Measurements from ENCODE around the gene HACD2. TPM values are rescaled to one million over a fixed set of nuclear protein-coding genes. Genes with fewer than 3 reads are reported as not detected.

HACD2 gene
- total and polyA plus RNA-seq, 2 donors (not counting 3 experiments of a cell fraction or from before 2014, with no cell fraction given), result 17.0 to 20.9 TPM

DNA sequence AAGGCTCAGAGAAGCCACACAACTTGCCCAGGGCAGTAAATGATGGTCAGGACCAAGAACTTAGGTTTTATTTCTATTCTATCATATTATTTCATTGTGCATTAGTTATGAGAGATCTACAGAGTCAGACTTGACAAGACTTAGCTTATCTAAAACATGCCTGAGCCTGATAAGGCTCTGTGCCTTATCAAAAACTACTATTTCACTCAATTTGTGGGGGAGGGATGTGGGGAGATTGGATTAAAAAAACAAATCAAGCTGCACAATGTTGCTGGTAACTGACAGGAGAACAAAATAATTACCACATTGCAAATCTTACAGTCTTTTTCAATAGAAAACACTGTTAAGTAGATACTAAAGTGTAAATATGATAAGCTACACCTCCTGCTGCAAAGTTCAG lies 16.0 kb downstream of the HACD2 start:
- intact Hi-C loops (cut with micrococcal nuclease) (no loop called here), dilution Hi-C loops (cut with MboI; ENCODE audit: extremely low pct_ligation_motif_present, low sequenced_read_pairs) (no loop called here)
- Histone ChIP-seq H3K36me3 (ENCODE audit: control insufficient read depth in 2 of 2, extremely low read depth in 1 of 2, insufficient read depth in 2 of 2, low read length in 2 of 2) (peaks cover 0 to 4% of the 10 kb centered on the region in 2 experiments), H3K4me2 (ENCODE audit: insufficient read depth, low read length) (no peak overlapping the region), H3K79me2 (ENCODE audit: control insufficient read depth, insufficient read depth, low read length) (no peaks in the 10 kb centered on the region), H4K20me1 (replicated peaks; ENCODE audit: control insufficient read depth, extremely low read depth, insufficient read depth, low read length) (no peaks in the 10 kb centered on the region), H3K9me3 (replicated peaks; ENCODE audit: control insufficient read depth, insufficient read depth, low read length) (no peaks in the 10 kb centered on the region), H3K4me1 (ENCODE audit: control insufficient read depth, extremely low read depth, insufficient read depth, low read length) (no peaks in the 10 kb centered on the region), H3K27ac (ENCODE audit: insufficient read depth, low read depth, low read length) (no peak overlapping the region), H3K9me1 (replicated peaks; ENCODE audit: control insufficient read depth, extremely low read depth, insufficient read depth, low read length) (no peaks in the 10 kb centered on the region), H3K4me3 (replicated peaks in 1 of 3; ENCODE audit: insufficient read depth in 1 of 3, low read depth in 1 of 3, low read length in 3 of 3) (no peak overlapping the region), H2AFZ (ENCODE audit: low read depth, low read length) (no peak overlapping the region), H3K27me3 (ENCODE audit: control insufficient read depth in 2 of 2, insufficient read depth in 2 of 2, low read length in 2 of 2) (no peaks in the 10 kb centered on the region), H3K9ac (replicated peaks; ENCODE audit: extremely low read depth, insufficient read depth, low read length) (no peak overlapping the region)
- TF ChIP-seq JUN (IDR thresholded peaks at IDR 0.05; ENCODE audit: borderline replicate concordance, insufficient read depth, insufficient read length, low read depth) (no peak), POLR2AphosphoS5 (IDR thresholded peaks at IDR 0.05; ENCODE audit: insufficient read depth, low read depth, low read length) (no peak), POLR2A (IDR thresholded peaks at IDR 0.05; ENCODE audit: low read depth, low read length) (no peak)
- ChIA-PET POLR2A (no interaction called here), CTCF (interaction anchor here (1.3 to 2.1 kb wide), 2 partner anchors 9 to 155 kb away, joined by 5 to 11 read pairs; no protein-coding TSS in a partner anchor)
- BruUV-seq (replicated peaks), result no TSS peak
- no peak for DNase-seq (ENCODE audit: low read depth, low spot score)
- no peak for FAIRE-seq

DNA sequence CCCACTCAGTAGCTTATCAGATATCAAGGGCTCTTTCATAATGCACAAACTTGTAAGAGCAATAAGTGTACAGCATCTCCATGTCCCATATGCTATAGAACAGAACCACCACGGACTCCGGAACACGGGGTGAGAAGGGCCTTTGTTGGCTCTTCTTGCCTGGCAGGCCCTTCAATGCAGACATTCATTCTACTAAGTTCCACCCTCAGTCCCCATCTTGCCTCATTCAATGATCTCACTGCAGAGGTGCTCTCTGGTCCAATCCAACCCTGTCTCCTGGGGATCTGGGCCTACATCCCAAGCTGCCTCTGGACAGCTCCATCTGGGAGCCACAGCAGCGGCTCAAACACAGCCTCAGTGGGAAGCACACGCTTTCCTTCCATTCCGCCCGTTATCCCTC lies 16.8 kb downstream of the HACD2 start:
- DNase-seq (ENCODE audit: low read depth, low spot score) (no peak), FAIRE-seq (no peak)
- no peak overlapping the region for H3K4me3 ChIP-seq (replicated peaks in 1 of 3; ENCODE audit: insufficient read depth in 1 of 3, low read depth in 1 of 3, low read length in 3 of 3)
- H3K4me2 ChIP-seq (ENCODE audit: insufficient read depth, low read length), result no peak overlapping the region
- H3K9me1 ChIP-seq (replicated peaks; ENCODE audit: control insufficient read depth, extremely low read depth, insufficient read depth, low read length), result no peaks in the 10 kb centered on the region
- no peaks in the 10 kb centered on the region for H4K20me1 ChIP-seq (replicated peaks; ENCODE audit: control insufficient read depth, extremely low read depth, insufficient read depth, low read length)
- no peaks in the 10 kb centered on the region for H3K9me3 ChIP-seq (replicated peaks; ENCODE audit: control insufficient read depth, insufficient read depth, low read length)
- H3K9ac ChIP-seq (replicated peaks; ENCODE audit: extremely low read depth, insufficient read depth, low read length), result no peak overlapping the region
- no peaks in the 10 kb centered on the region for H3K27me3 ChIP-seq (ENCODE audit: control insufficient read depth in 2 of 2, insufficient read depth in 2 of 2, low read length in 2 of 2)
- no peak overlapping the region for H3K27ac ChIP-seq (ENCODE audit: insufficient read depth, low read depth, low read length)
- no peaks in the 10 kb centered on the region for H3K79me2 ChIP-seq (ENCODE audit: control insufficient read depth, insufficient read depth, low read length)
- no peak overlapping the region for H2AFZ ChIP-seq (ENCODE audit: low read depth, low read length)
- BruUV-seq (replicated peaks), result no TSS peak
- CTCF ChIA-PET, result interaction anchor here (2.1 kb wide), 1 partner anchor 8 kb away, joined by 11 read pairs; no protein-coding TSS in a partner anchor
- H3K36me3 ChIP-seq (ENCODE audit: control insufficient read depth in 2 of 2, extremely low read depth in 1 of 2, insufficient read depth in 2 of 2, low read length in 2 of 2), result peaks cover 0 to 4% of the 10 kb centered on the region in 2 experiments
- POLR2A ChIA-PET, result no interaction called here
- intact Hi-C loops (cut with micrococcal nuclease) (no loop called here), dilution Hi-C loops (cut with MboI; ENCODE audit: extremely low pct_ligation_motif_present, low sequenced_read_pairs) (no loop called here)
- H3K4me1 ChIP-seq (ENCODE audit: control insufficient read depth, extremely low read depth, insufficient read depth, low read length), result no peaks in the 10 kb centered on the region
- no peak for TF ChIP-seq FOS (IDR thresholded peaks at IDR 0.05; ENCODE audit: borderline replicate concordance, insufficient read depth, low read length)
- TF ChIP-seq POLR2AphosphoS5 (IDR thresholded peaks at IDR 0.05; ENCODE audit: insufficient read depth, low read depth, low read length), result no peak
- no peak for TF ChIP-seq MYC (IDR thresholded peaks at IDR 0.05; ENCODE audit: low read depth, low read length)
- TF ChIP-seq, protein P1, sequence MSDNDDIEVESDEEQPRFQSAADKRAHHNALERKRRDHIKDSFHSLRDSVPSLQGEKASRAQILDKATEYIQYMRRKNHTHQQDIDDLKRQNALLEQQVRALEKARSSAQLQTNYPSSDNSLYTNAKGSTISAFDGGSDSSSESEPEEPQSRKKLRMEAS (IDR thresholded peaks at IDR 0.05; ENCODE audit: insufficient read depth, insufficient read length), result no peak
- no peak for TF ChIP-seq EZH2 (IDR thresholded peaks at IDR 0.05; ENCODE audit: borderline replicate concordance, low read depth, low read length, severe bottlenecking)
- TF ChIP-seq POLR2A (IDR thresholded peaks at IDR 0.05; ENCODE audit: low read depth, low read length), result no peak
- TF ChIP-seq GATA2 (IDR thresholded peaks at IDR 0.05; ENCODE audit: insufficient read depth, insufficient read length, low read depth, low read length), result no peak
- TF ChIP-seq JUN (IDR thresholded peaks at IDR 0.05; ENCODE audit: borderline replicate concordance, insufficient read depth, insufficient read length, low read depth), result no peak
- TF ChIP-seq, protein P2, sequence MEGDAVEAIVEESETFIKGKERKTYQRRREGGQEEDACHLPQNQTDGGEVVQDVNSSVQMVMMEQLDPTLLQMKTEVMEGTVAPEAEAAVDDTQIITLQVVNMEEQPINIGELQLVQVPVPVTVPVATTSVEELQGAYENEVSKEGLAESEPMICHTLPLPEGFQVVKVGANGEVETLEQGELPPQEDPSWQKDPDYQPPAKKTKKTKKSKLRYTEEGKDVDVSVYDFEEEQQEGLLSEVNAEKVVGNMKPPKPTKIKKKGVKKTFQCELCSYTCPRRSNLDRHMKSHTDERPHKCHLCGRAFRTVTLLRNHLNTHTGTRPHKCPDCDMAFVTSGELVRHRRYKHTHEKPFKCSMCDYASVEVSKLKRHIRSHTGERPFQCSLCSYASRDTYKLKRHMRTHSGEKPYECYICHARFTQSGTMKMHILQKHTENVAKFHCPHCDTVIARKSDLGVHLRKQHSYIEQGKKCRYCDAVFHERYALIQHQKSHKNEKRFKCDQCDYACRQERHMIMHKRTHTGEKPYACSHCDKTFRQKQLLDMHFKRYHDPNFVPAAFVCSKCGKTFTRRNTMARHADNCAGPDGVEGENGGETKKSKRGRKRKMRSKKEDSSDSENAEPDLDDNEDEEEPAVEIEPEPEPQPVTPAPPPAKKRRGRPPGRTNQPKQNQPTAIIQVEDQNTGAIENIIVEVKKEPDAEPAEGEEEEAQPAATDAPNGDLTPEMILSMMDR (IDR thresholded peaks at IDR 0.05; ENCODE audit: extremely low read depth in 1 of 2, insufficient read depth in 1 of 2, low read depth in 1 of 2, low read length in 2 of 2), result no peak

Data from endothelial cell of umbilical vein (primary cell).